Erythroblast (primary cell): ENCODE data around the gene MGST1.

Experiments used
- GATA1 ChIP-seq: IDR thresholded peaks from 2 replicates; pipeline ENCODE4 v1.6.1; 2011; ENCODE audit warnings: low read depth, mild to moderate bottlenecking, control low read depth, low read length, moderate library complexity
- POLR2A ChIP-seq: IDR thresholded peaks from 2 replicates; pipeline ENCODE4 v1.6.1; 2011; ENCODE audit warnings: mild to moderate bottlenecking, low read length

GRCh38 chr12:16407346-16407745, 59.9 kb downstream of the MGST1 start:
- TF ChIP-seq POLR2A = no peak
- no peak for TF ChIP-seq GATA1
